Measurements from ENCODE around the gene GNLY. TPM values are rescaled to one million over a fixed set of nuclear protein-coding genes. Genes with fewer than 3 reads are reported as not detected.

The GNLY gene
- total RNA-seq, 2 donors from 2014 or later = not detected

DNA sequence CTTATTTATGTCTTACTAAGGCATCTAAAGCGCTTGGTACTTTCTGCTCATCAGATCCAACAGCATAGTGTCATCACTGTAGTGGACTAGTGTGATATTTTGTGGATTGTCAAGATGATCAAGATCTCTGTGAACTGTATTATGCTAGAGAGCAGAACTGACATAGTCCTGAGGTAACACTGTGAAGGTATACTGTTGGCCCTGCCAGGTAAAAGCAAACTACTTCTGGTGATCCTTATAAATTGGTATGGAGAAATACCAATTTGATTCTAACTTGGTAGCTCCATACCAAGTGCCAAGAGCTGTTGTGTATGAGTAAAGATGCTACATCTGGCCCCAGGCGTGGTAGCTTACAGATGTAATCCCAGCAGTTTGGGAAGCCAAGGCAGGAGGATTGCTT lies 42.1 kb upstream of the GNLY start:
- H3K36me3 ChIP-seq (ENCODE audit: control insufficient read depth, insufficient read depth, low read length) = peaks cover 71% of the 10 kb centered on the region
- 80 to 92% methylated on average over 1 to 2 of the region's 2 CpGs for WGBS, 2 experiments (ENCODE audit: insufficient coverage in 1 of 2, insufficient read length in 1 of 2)
- TF ChIP-seq CTCF (conservative IDR thresholded peaks at IDR 0.05) = no peak
- H3K9ac ChIP-seq (ENCODE audit: extremely low read depth, low read length, poor library complexity, severe bottlenecking) = no peak overlapping the region
- Mint-ChIP-seq H3K4me3 (no peak overlapping the region), H3K27me3 (ENCODE audit: insufficient read depth) (no peaks in the 10 kb centered on the region), H3K27ac (no peak overlapping the region), H3K4me1 (peaks cover 4% of the 10 kb centered on the region), H3K36me3 (ENCODE audit: low read depth) (peaks cover 53% of the 10 kb centered on the region), H3K9me3 (no peaks in the 10 kb centered on the region)
- H3K27me3 ChIP-seq (ENCODE audit: control insufficient read depth, insufficient read depth, low read length, poor library complexity, severe bottlenecking) = no peaks in the 10 kb centered on the region
- no peak overlapping the region for H3K27ac ChIP-seq (ENCODE audit: low read depth, low read length)
- no peak overlapping the region for H3K4me3 ChIP-seq (ENCODE audit: low read length)
- H3K9me3 ChIP-seq (ENCODE audit: control insufficient read depth, low read length) = no peaks in the 10 kb centered on the region
- DNase-seq = no peak
- no peaks in the 10 kb centered on the region for H3K4me1 ChIP-seq (ENCODE audit: control insufficient read depth, insufficient read depth, low read length)

- peaks cover 51% of the 10 kb centered on the region for H3K36me3 ChIP-seq (ENCODE audit: control insufficient read depth, insufficient read depth, low read length)
- H3K9me3 Mint-ChIP-seq = no peaks in the 10 kb centered on the region
- DNase-seq = no peak
- no peaks in the 10 kb centered on the region for H3K4me1 Mint-ChIP-seq
- H3K27me3 Mint-ChIP-seq (ENCODE audit: insufficient read depth) = no peaks in the 10 kb centered on the region
- H3K27me3 ChIP-seq (ENCODE audit: control insufficient read depth, insufficient read depth, low read length, poor library complexity, severe bottlenecking) = no peaks in the 10 kb centered on the region
- WGBS, 2 experiments (ENCODE audit: insufficient coverage in 1 of 2, insufficient read length in 1 of 2) = 94 to 96% methylated on average over 2 to 3 of the region's 3 CpGs
- TF ChIP-seq CTCF (conservative IDR thresholded peaks at IDR 0.05) = no peak
- H3K4me1 ChIP-seq (ENCODE audit: control insufficient read depth, insufficient read depth, low read length) = no peaks in the 10 kb centered on the region
- no peak overlapping the region for H3K27ac Mint-ChIP-seq
- H3K4me3 Mint-ChIP-seq = no peak overlapping the region
- no peaks in the 10 kb centered on the region for H3K9me3 ChIP-seq (ENCODE audit: control insufficient read depth, low read length)
- H3K4me3 ChIP-seq (ENCODE audit: low read length) = no peak overlapping the region
- H3K36me3 Mint-ChIP-seq (ENCODE audit: low read depth) = peaks cover 45% of the 10 kb centered on the region
- no peak overlapping the region for H3K9ac ChIP-seq (ENCODE audit: extremely low read depth, low read length, poor library complexity, severe bottlenecking)
- no peak overlapping the region for H3K27ac ChIP-seq (ENCODE audit: low read depth, low read length)
Observed at GRCh38 chr2:85653996-85654395, 40.2 kb upstream of the GNLY start.

DNA sequence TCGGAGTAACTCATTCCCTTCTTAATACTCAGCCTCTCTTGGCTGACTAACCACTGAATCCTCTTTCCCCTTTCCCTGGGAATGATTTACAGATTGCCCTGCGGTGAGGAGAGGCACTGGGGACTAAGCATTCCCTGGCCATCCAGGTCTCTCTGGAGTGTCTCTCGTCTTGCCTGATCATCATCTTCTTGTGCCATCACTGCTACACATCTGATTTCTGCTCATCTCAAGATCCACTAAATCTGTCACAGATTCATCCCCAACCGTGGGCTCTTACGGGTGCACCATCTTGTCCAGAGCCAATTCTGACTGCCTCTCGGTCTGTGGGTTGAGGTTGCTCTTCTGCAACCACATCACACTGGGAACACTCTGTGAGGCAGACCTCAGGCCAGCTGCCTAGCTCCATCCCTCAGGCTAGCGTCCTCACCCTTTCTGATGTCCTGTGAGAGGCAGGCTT lies 38.2 kb upstream of the GNLY start:
- no peak for DNase-seq
- Histone ChIP-seq H3K4me1 (ENCODE audit: control insufficient read depth, insufficient read depth, low read length) (no peaks in the 10 kb centered on the region), H3K27me3 (ENCODE audit: control insufficient read depth, insufficient read depth, low read length, poor library complexity, severe bottlenecking) (no peaks in the 10 kb centered on the region), H3K27ac (ENCODE audit: low read depth, low read length) (no peak overlapping the region), H3K9ac (ENCODE audit: extremely low read depth, low read length, poor library complexity, severe bottlenecking) (no peak overlapping the region), H3K4me3 (ENCODE audit: low read length) (no peak overlapping the region), H3K9me3 (ENCODE audit: control insufficient read depth, low read length) (no peaks in the 10 kb centered on the region), H3K36me3 (ENCODE audit: control insufficient read depth, insufficient read depth, low read length) (peaks cover 35% of the 10 kb centered on the region)
- TF ChIP-seq CTCF (conservative IDR thresholded peaks at IDR 0.05) = no peak
- Mint-ChIP-seq H3K4me3 (no peak overlapping the region), H3K27ac (no peak overlapping the region), H3K36me3 (ENCODE audit: low read depth) (peaks cover 38% of the 10 kb centered on the region), H3K27me3 (ENCODE audit: insufficient read depth) (no peaks in the 10 kb centered on the region), H3K4me1 (no peaks in the 10 kb centered on the region), H3K9me3 (no peaks in the 10 kb centered on the region)
- WGBS, 2 experiments (ENCODE audit: insufficient coverage in 1 of 2, insufficient read length in 1 of 2) = 95 to 97% methylated on average over 7 of the region's 7 CpGs

Measured in endodermal cell (in vitro differentiated cells).